SH-SY5Y (cell line): ENCODE results near the gene SLC6A9.

ENCODE experiments used
- GATA2 ChIP-seq: IDR thresholded peaks from 2 replicates; pipeline ENCODE4 v1.6.1; 2011; ENCODE audit warnings: mild to moderate bottlenecking, low read depth, low read length
- GATA3 ChIP-seq: IDR thresholded peaks from 2 replicates; pipeline ENCODE4 v1.6.1; 2011; ENCODE audit warnings: low read depth, mild to moderate bottlenecking, low read length, moderate library complexity

Gene SLC6A9

GRCh38 chr1:44027320-44027719, 3.9 kb downstream of the SLC6A9 start:
- no peak for TF ChIP-seq GATA3
- no peak for TF ChIP-seq GATA2

- no peak for TF ChIP-seq GATA2
- TF ChIP-seq GATA3: no peak
These were observed 5.4 kb downstream of the SLC6A9 start for GRCh38 chr1:44025816-44026215.

- TF ChIP-seq GATA3 (no peak), GATA2 (no peak)
These were observed 6.2 kb downstream of the SLC6A9 start for GRCh38 chr1:44024903-44025525.

DNA sequence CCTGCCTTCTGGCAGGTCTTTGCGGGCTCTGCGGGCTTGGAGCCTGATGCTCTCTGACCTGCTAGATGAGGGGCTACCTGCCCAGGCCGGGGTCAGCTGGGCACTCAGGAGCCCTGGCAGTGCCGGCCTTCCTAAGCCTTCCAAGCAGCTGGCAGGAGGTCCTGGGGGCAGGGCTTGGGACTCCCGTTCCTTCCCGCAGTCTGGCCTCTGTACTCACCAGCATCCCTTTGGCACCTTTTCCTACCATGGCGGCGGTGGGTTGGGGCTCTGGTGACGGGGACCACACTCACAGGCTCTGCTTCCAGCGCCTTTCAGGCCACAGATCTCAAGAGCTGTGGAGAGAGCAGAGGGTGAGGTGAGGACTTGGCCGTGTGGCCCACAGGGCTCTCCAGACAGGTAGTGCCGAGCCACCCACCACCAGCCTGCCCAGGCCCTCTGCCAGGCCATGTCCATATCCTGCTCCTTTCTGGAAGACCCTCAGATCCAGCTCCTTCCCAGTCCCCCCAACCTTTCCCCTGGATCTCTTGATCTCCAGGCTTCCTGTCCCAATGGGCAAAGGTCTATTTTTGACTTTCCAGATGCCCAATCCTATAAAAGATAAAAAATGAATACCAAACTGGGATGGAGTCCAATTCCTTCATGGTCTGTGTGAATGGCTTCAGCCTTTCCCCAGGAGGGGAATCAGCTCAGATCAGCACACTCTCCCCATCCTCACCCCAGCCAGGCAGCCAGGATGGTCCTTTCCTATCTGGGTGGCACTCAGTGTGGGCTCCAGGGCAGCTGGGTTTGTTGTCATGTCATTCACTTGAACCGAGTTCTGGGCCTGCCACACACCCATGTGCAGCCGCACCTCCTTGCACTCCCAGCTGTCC, 7.0 kb downstream of the SLC6A9 start:
- TF ChIP-seq GATA2: peak; percentile 87
- no peak for TF ChIP-seq GATA3

- no peak for TF ChIP-seq GATA3
- TF ChIP-seq GATA2: no peak
These were observed 9.5 kb downstream of the SLC6A9 start for GRCh38 chr1:44021581-44022321.

- TF ChIP-seq GATA3: no peak
- TF ChIP-seq GATA2: no peak
These were observed 10.1 kb downstream of the SLC6A9 start for GRCh38 chr1:44021156-44021555.

DNA sequence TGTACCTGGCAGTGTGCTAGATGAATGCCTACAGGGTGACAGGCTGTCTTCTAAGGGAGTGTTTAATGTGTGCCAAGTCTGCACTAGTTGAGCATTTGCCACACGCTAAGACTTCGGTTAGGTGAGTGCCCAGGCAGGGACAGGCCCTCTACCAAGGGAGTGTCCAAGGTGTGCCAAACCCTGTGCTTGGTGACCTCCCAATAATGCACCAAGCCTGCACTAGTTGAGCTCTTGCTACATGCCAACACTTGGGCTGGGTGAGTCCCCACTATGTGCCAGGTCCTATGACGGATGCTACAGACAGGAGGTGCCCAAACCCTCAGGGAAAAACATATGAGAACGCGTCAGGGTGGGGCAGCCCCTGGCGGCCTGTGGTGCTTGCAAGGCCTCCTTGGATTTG, 10.8 kb downstream of the SLC6A9 start:
- no peak for TF ChIP-seq GATA2
- no peak for TF ChIP-seq GATA3

DNA sequence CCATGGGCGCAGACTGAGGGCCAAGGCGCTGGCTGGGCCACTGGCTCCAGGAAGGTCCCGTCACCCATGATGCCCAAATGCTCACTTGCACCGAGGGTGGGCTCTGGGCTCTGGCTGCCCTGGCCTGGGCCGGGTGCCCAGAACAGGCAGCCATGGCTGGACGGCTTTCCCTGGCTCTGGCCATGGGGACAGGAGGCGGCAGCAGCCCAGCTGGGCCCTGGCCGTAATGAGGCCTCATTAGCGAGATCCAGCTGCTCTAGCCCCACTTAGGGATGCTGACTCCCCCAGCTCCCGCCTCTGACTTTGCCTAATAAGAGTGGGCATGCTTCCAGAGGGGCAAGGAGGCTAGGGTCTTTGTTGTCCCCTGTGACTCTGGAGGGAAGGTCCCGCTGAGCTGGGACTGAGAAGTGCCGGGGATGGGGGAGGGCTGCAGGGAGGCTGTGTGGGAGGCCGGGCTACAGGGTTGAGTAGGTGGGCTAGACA, 11.8 kb downstream of the SLC6A9 start:
- TF ChIP-seq GATA3 (no peak), GATA2 (no peak)

DNA sequence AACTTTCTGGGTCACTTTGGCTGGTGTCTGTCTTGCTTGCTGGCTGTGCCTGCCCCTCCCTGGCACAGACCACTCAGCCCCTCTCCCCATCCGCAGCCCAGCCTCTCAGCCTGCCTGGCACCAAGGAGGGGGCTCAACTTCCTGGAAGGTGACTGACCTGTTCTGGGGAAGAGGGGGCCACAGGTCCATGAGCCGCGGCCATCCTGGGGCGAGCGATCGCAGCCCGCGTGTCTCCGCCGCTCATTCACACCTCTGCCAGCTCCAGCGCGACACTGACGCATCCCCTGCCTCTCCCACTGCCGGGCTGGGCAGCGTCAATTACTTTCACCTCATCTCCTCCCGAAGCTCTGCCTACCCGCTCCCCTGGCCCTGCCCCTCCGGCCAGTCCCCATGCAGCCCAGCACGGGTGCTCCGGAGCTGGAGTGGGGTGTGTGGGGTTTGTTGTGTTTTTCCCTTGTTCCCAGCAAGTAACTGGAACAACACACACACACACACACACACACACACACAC, 14.3 kb downstream of the SLC6A9 start:
- TF ChIP-seq GATA3 (no peak), GATA2 (no peak)

GRCh38 chr1:44016041-44016889, 15.0 kb downstream of the SLC6A9 start:
- no peak for TF ChIP-seq GATA3
- TF ChIP-seq GATA2: no peak

GRCh38 chr1:44015206-44015605, 16.1 kb downstream of the SLC6A9 start:
- TF ChIP-seq GATA2 (no peak), GATA3 (no peak)

DNA sequence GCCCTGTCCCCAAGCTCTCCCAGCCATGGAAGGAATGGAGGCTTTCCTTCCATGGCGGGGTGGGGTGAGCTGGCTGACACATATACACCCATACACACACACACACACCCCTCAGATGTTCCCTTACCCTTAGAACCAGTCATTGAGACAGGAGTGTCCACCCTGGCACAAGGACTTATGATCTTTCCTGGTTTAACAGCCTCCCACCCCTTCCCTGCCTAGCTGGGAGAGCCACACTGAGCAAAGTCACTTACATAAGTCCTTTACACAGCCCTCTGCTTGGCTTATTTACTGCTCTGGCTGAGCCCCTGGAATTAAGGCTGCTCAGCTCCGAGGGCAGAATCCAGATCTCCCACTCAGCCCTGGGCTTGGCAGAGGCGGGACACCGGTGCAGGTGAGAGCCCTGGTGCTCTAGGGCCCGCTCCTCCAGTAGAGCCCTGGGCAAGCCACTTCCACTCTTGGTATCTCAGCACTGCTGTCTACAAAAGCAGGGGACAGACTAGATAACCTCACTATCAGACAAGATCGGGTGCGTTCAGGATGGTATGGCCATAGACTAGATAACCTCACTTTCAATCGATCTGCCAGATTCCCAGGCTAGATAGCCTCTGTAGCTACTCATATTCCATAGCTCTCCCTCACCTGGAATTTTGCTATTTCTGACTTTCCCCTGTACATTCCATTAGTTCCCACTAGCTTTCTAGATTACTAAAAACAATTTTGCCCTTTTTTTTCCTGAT, 16.7 kb downstream of the SLC6A9 start:
- no peak for TF ChIP-seq GATA2
- TF ChIP-seq GATA3: no peak

DNA sequence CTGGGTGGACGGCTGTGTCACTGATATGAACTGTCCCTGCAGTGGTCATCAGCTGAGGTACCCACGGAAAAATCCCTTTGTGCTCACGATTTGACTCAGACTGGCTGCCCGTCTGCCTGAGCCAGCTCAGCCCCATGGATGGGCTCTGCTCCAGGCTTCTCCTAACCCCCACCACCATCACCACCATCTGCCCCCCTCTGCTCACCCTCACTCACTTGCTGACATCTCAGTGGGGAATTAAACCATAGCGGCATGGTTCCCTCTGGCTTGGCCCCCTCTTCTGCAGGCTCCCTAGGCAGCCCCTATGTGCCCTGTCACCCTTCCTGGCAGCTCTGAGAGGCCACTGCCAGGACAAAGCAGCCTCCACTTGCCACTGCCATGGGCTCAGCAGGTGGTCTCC, 17.3 kb downstream of the SLC6A9 start:
- no peak for TF ChIP-seq GATA2
- no peak for TF ChIP-seq GATA3
